IMR-90 (cell line): Measurements from ENCODE around the gene RNF43. TPM values are rescaled to one million over a fixed set of nuclear protein-coding genes. Genes with fewer than 3 reads are reported as not detected.

Experiments
- ATAC-seq: fragments of 200-7000 bp; cut with Tn5 transposase; 2 replicates; pipeline ENCODE4 v1.9.1; 2020; ENCODE audit warnings: low read depth, mild to moderate bottlenecking, moderate library complexity
- BruUV-seq: library from RNA; stranded (reverse); fragments of 400-500 nt; replicated peaks from 2 replicates; lab custom pipeline; 2021; lab: Mats Ljungman, UMichigan
- CTCF ChIA-PET: fragments of 300-600 bp; formaldehyde crosslinking; extraction: SDS; loops from one replicate; lab custom pipeline; 2021; ENCODE audit warnings: antibody characterized with exemption; lab: Yijun Ruan, JAX
- POLR2A ChIA-PET: fragments of 300-600 bp; sonication (Branson Sonifier 250); formaldehyde crosslinking; loops from one replicate; lab custom pipeline; 2022; ENCODE audit warnings: antibody characterized with exemption; ENCODE audit not compliant: unreplicated experiment; lab: Charles Lee
- DNase-seq: peaks from one replicate; pipeline ENCODE4 v3.0.0; 2013
- H2AFZ ChIP-seq: replicated peaks from 2 replicates; pipeline ENCODE3; 2013; ENCODE audit warnings: low read length, mild to moderate bottlenecking; ENCODE audit not compliant: poor library complexity
- H2AK5ac ChIP-seq: 2 replicates; pipeline ENCODE4 v1.6.1; 2013; ENCODE audit warnings: low read depth, low read length, inconsistent platforms
- H2AK9ac ChIP-seq: replicated peaks from 2 replicates; pipeline ENCODE3; 2013; ENCODE audit warnings: mild to moderate bottlenecking, low read depth, low read length, moderate library complexity; ENCODE audit not compliant: poor library complexity
- H2BK120ac ChIP-seq: 2 replicates; pipeline ENCODE4 v1.6.1; 2013; ENCODE audit warnings: low read depth, low read length, inconsistent platforms
- H2BK15ac ChIP-seq: 3 replicates; pipeline ENCODE4 v1.6.1; 2013; ENCODE audit warnings: low read depth, low read length, inconsistent platforms
- H2BK20ac ChIP-seq: 2 replicates; pipeline ENCODE4 v1.6.1; 2013; ENCODE audit warnings: low read depth, mild to moderate bottlenecking, inconsistent platforms, low read length, moderate library complexity
- H2BK5ac ChIP-seq: 2 replicates; pipeline ENCODE4 v1.6.1; 2013; ENCODE audit warnings: mild to moderate bottlenecking, low read depth, low read length, inconsistent platforms; ENCODE audit not compliant: poor library complexity, severe bottlenecking
- H3K14ac ChIP-seq: replicated peaks from 2 replicates; pipeline ENCODE4 v1.6.1; 2013; ENCODE audit warnings: low read depth, low read length, inconsistent platforms
- H3K18ac ChIP-seq: 2 replicates; pipeline ENCODE4 v1.6.1; 2013; ENCODE audit warnings: low read depth, low read length, control low read depth
- H3K23ac ChIP-seq: 2 replicates; pipeline ENCODE4 v1.6.1; 2013; ENCODE audit warnings: low read depth, low read length, inconsistent platforms
- H3K27ac ChIP-seq: 2 replicates; pipeline ENCODE4 v1.5.1; 2013; ENCODE audit warnings: mild to moderate bottlenecking, control low read depth, low read length; ENCODE audit not compliant: insufficient read depth
- H3K27me3 ChIP-seq: 2 replicates; pipeline ENCODE4 v1.6.1; 2013; ENCODE audit warnings: low read length; ENCODE audit not compliant: control insufficient read depth, insufficient read depth
- H3K36me3 ChIP-seq: 2 replicates; pipeline ENCODE4 v1.6.1; 2013; ENCODE audit warnings: low read length, mixed read lengths; ENCODE audit not compliant: control insufficient read depth, insufficient read depth
- H3K4ac ChIP-seq: 2 replicates; pipeline ENCODE4 v1.6.1; 2013; ENCODE audit warnings: low read depth, low read length, inconsistent platforms
- H3K4me1 ChIP-seq: 2 replicates; pipeline ENCODE4 v1.6.1; 2013; ENCODE audit warnings: low read length, mixed read lengths; ENCODE audit not compliant: control insufficient read depth, insufficient read depth
- H3K4me2 ChIP-seq: 2 replicates; pipeline ENCODE4 v1.6.1; 2013; ENCODE audit warnings: low read depth, mild to moderate bottlenecking, control low read depth, low read length, moderate library complexity
- H3K4me3 ChIP-seq: 2 replicates; pipeline ENCODE4 v1.5.1; 2013; ENCODE audit warnings: low read depth, mild to moderate bottlenecking, control low read depth, low read length, moderate library complexity; ENCODE audit not compliant: insufficient read depth
- H3K56ac ChIP-seq: 2 replicates; pipeline ENCODE4 v1.6.1; 2013; ENCODE audit warnings: low read length, inconsistent platforms; ENCODE audit not compliant: insufficient read depth; ENCODE audit errors: extremely low read depth
- H3K79me1 ChIP-seq, 2 experiments: 2 replicates each; pipeline ENCODE4 v1.6.1; 2013; ENCODE audit warnings: low read length in 2 of 2, inconsistent platforms in 1 of 2, low read depth in 1 of 2
- H3K9ac ChIP-seq: 2 replicates; pipeline ENCODE4 v1.6.1; 2013; ENCODE audit warnings: low read depth, low read length, control low read depth
- H3K9me1 ChIP-seq: 2 replicates; pipeline ENCODE4 v1.6.1; 2013; ENCODE audit warnings: low read length, inconsistent platforms; ENCODE audit not compliant: insufficient read depth
- H3K9me3 ChIP-seq: 2 replicates; pipeline ENCODE4 v1.6.1; 2013; ENCODE audit warnings: low read length; ENCODE audit not compliant: control insufficient read depth, insufficient read depth
- H4K20me1 ChIP-seq: 2 replicates; pipeline ENCODE4 v1.6.1; 2013; ENCODE audit warnings: low read length, inconsistent platforms; ENCODE audit not compliant: insufficient read depth
- H4K5ac ChIP-seq: 2 replicates; pipeline ENCODE4 v1.6.1; 2013; ENCODE audit warnings: mild to moderate bottlenecking, low read depth, low read length, control low read depth
- H4K8ac ChIP-seq, 2 experiments: 2 replicates each; pipeline ENCODE4 v1.6.1; 2013; ENCODE audit warnings: low read depth in 2 of 2, low read length in 2 of 2, control low read depth in 1 of 2, inconsistent platforms in 1 of 2
- H4K91ac ChIP-seq: 2 replicates; pipeline ENCODE4 v1.6.1; 2013; ENCODE audit warnings: low read depth, low read length, inconsistent platforms; ENCODE audit not compliant: insufficient read depth
- BHLHE40 ChIP-seq: fragments of 150-350 bp; IDR thresholded peaks from 2 replicates; pipeline ENCODE4 v1.6.1; 2016; ENCODE audit warnings: mild to moderate bottlenecking, low read depth, low read length
- CEBPB ChIP-seq: IDR thresholded peaks from 2 replicates; pipeline ENCODE4 v1.6.1; 2012; ENCODE audit warnings: low read depth, low read length, improper control_type of control experiment
- CHD1 ChIP-seq: IDR thresholded peaks from 2 replicates; pipeline ENCODE4 v1.6.1; 2012; ENCODE audit warnings: low read depth, low read length, improper control_type of control experiment
- FOS ChIP-seq: fragments of 150-350 bp; IDR thresholded peaks from 2 replicates; pipeline ENCODE4 v1.6.1; 2016; ENCODE audit warnings: low read depth, low read length
- POLR2A ChIP-seq: IDR thresholded peaks from 2 replicates; pipeline ENCODE4 v1.6.1; 2012; ENCODE audit warnings: mild to moderate bottlenecking, low read depth, low read length
- RAD21 ChIP-seq: IDR thresholded peaks from 2 replicates; pipeline ENCODE4 v1.6.1; 2012; ENCODE audit warnings: low read length, improper control_type of control experiment
- SMC3 ChIP-seq: fragments of 150-350 bp; IDR thresholded peaks from 2 replicates; pipeline ENCODE4 v1.6.1; 2016; ENCODE audit warnings: low read depth, mild to moderate bottlenecking, antibody characterized with exemption, low read length, moderate library complexity
- WGBS, 2 experiments: methylation state at CpG; one replicate each; pipeline versions ENCODE4 v1.1.5 to v1.1.7; 2013; ENCODE audit warnings: missing lambda C conversion rate in 2 of 2; ENCODE audit not compliant: insufficient read length in 1 of 2; ENCODE audit errors: extremely low coverage in 2 of 2; 5-methylcytosine and 5-hydroxymethylcytosine counted together
- dilution Hi-C: fragments of 300-500 bp; cut with HindIII; formaldehyde crosslinking; loops from one replicate; pipeline ENCODE4 v1.14.3; 2018; ENCODE audit warnings: low sequenced_read_pairs; ENCODE audit not compliant: unreplicated experiment
- in situ Hi-C: fragments of 300-500 bp; cut with MboI; formaldehyde crosslinking; loops from 3 replicates; pipeline ENCODE4 v1.14.3; 2019; ENCODE audit warnings: low sequenced_read_pairs, inconsistent platforms, mixed read lengths
- intact Hi-C: fragments of 100-400 bp; cut with micrococcal nuclease; formaldehyde crosslinking; loops from 2 replicates; pipeline ENCODE4 v1.10.0; 2022
- polyA plus RNA-seq, 3 experiments: library from polyadenylated mRNA; depleted of rRNA; stranded (reverse); fragments of >200 nt; gene quantifications; 2 replicates each; pipeline ENCODE4 v1.2.3, GENCODE V29; 2012; ENCODE audit warnings: low replicate concordance in 1 of 3
- total RNA-seq: library from RNA; depleted of rRNA; stranded (reverse); fragments of >200 nt; gene quantifications from 2 replicates; pipeline ENCODE4 v1.2.3, GENCODE V29; 2012
- TF ChIP-seq, protein P1 (sequence below): conservative IDR thresholded peaks from 2 replicates; pipeline ENCODE4 v1.5.1; 2012; ENCODE audit warnings: mild to moderate bottlenecking, low read depth, low read length, improper control_type of control experiment
- TF ChIP-seq, protein P2 (sequence below): fragments of 150-350 bp; IDR thresholded peaks from 2 replicates; pipeline ENCODE4 v1.6.1; 2017; ENCODE audit warnings: mild to moderate bottlenecking, antibody characterized with exemption, low read length, low read depth

RNF43 gene
- total and polyA plus RNA-seq, 2 of the 4 experiments (the other 2 are of a cell fraction) = under 0.01 TPM; not detected in 1

DNA sequence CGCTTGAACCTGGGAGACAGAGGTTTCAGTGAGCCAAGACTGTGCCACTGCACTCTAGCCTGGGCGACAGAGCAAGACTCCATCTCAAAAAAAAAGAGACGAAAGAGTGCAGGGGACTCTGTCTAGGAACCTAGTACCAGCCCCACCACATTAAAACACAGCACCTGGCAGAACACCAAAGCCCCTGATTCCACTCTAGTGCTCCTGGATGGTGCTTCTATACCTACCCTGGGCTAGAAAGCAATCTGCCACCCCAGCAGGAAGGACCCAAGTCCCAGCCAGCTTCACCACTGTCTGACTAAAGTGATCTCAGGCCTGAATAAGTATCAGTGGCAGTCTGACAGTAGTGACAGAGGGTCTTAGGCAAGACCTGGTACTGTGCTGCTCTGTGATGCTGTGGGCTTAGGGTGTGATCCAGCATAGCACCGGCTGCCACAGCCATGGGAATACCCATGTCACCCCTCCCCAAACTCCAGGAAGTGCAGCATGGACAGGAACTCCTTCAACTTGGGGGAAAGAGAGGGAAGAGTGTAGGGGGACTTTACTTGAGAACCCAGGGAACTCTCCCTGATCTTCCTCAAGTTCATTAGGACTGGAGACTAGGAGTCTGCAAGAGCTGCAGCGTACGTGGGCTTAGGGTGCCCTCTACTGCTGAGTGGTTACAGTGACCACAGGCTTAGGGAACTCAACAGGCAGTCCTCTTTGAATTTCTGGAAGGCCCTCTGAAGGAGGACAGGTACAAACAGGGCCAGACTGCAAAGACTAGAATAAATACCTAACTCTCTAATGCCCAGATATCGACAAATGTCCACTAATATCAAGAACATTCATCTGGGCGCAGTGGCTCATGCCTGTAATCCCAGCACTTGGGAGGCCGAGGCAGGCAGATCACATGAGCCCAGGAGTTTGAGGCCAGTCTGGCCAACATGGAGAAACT, 30.0 kb upstream of the RNF43 start:
- Histone ChIP-seq H2AK5ac (no peak overlapping the region), H2BK5ac (no peak overlapping the region), H3K9ac (no peak overlapping the region), H3K4ac (no peak overlapping the region), H2AFZ (peak overlapping the region; percentile 28), H3K27me3 (peaks cover 2% of the 10 kb centered on the region), H3K9me3 (no peaks in the 10 kb centered on the region), H4K8ac (no peak overlapping the region), H3K4me3 (no peak overlapping the region), H3K4me1 (no peaks in the 10 kb centered on the region), H3K23ac (no peak overlapping the region), H3K36me3 (no peaks in the 10 kb centered on the region), H3K56ac (no peak overlapping the region), H3K18ac (no peak overlapping the region), H3K27ac (no peak overlapping the region), H4K5ac (no peak overlapping the region), H4K91ac (no peak overlapping the region), H4K20me1 (no peaks in the 10 kb centered on the region), H3K79me1 (no peaks in the 10 kb centered on the region), H3K9me1 (no peaks in the 10 kb centered on the region), H2AK9ac (no peak overlapping the region), H2BK15ac (no peak overlapping the region), H2BK120ac (no peak overlapping the region), H3K4me2 (no peak overlapping the region), H2BK20ac (no peak overlapping the region), H3K14ac (no peak overlapping the region)
- intact Hi-C loops (loop anchor here (1.0 to 5.0 kb wide), 6 partner anchors 95 to 325 kb away; partner anchors contain the start of gene SUPT4H1), dilution Hi-C loops (no loop called here), in situ Hi-C loops (loop anchor here (5.0 kb wide), 1 partner anchor 130 kb away; no protein-coding TSS in a partner anchor)
- TF ChIP-seq POLR2A = 0 out of 2 replicates have a peak, but pooled peaks have one; percentile 29
- TF ChIP-seq CHD1 = no peak
- TF ChIP-seq, protein P1, sequence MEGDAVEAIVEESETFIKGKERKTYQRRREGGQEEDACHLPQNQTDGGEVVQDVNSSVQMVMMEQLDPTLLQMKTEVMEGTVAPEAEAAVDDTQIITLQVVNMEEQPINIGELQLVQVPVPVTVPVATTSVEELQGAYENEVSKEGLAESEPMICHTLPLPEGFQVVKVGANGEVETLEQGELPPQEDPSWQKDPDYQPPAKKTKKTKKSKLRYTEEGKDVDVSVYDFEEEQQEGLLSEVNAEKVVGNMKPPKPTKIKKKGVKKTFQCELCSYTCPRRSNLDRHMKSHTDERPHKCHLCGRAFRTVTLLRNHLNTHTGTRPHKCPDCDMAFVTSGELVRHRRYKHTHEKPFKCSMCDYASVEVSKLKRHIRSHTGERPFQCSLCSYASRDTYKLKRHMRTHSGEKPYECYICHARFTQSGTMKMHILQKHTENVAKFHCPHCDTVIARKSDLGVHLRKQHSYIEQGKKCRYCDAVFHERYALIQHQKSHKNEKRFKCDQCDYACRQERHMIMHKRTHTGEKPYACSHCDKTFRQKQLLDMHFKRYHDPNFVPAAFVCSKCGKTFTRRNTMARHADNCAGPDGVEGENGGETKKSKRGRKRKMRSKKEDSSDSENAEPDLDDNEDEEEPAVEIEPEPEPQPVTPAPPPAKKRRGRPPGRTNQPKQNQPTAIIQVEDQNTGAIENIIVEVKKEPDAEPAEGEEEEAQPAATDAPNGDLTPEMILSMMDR = peak; percentile 94
- no peak for TF ChIP-seq BHLHE40
- TF ChIP-seq, protein P2, sequence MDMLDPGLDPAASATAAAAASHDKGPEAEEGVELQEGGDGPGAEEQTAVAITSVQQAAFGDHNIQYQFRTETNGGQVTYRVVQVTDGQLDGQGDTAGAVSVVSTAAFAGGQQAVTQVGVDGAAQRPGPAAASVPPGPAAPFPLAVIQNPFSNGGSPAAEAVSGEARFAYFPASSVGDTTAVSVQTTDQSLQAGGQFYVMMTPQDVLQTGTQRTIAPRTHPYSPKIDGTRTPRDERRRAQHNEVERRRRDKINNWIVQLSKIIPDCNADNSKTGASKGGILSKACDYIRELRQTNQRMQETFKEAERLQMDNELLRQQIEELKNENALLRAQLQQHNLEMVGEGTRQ = no peak
- no peak for TF ChIP-seq CEBPB
- TF ChIP-seq FOS = no peak
- peak; percentile 91 for TF ChIP-seq SMC3
- peak; percentile 98 for TF ChIP-seq RAD21
- DNase-seq (peak; percentile 85), ATAC-seq (peak; percentile 100)
- no TSS peak for BruUV-seq
- WGBS, 2 experiments = 60% methylated on average over 4 of the region's 9 CpGs; no CpG with 5 or more reads in 1 of the 2 experiments
- ChIA-PET CTCF (interaction anchor here (2.0 kb wide), 1 partner anchor 130 kb away, joined by 8 read pairs; no protein-coding TSS in a partner anchor), POLR2A (no interaction called here)
